ENCODE data around the gene GATAD2A. TPM values are rescaled to one million over a fixed set of nuclear protein-coding genes. Genes with fewer than 3 reads are reported as not detected.

Gene GATAD2A
- total and polyA plus RNA-seq, 2 of the 8 experiments (the other 6 are each of a cell fraction or from before 2014, with no cell fraction given) = 38.4 to 205 TPM

DNA sequence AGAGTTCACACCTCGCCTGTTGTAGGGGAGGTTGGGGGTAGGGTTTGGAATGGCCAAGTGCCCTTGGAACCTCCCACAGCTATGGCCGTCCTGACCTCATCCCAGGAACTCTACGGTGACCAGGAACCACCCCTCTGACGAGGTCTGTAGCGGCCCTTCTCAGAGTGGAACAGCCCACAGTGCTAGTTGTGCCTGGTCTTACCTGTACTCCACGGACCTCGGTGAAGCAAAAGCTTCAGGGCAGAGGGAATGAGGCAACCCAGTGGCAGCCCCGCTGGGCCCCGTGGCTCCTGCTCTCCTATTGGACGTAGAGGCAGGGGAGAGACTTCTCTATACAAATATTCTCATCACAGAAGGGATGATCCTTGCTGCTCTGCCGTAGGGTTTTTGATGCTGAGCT is 102.7 kb downstream of the GATAD2A start:
- H3K4ac ChIP-seq (replicated peaks; ENCODE audit: insufficient read length, low read depth, low read length) = no peak overlapping the region
- peak overlapping the region; percentile 10; the same call in 1 of the 2 replicates for H3K27ac ChIP-seq (ENCODE audit: low read depth, low read length)
- no peaks in the 10 kb centered on the region for H3K27me3 ChIP-seq (replicated peaks in 1 of 4; ENCODE audit: control insufficient read depth in 3 of 4, extremely low read depth in 1 of 4, insufficient read depth in 3 of 4, low read length in 3 of 4)
- 89% methylated on average over 11 of the region's 11 CpGs; no CpG with 5 or more reads in 1 of the 2 experiments for WGBS, 2 experiments (ENCODE audit: extremely low coverage in 1 of 2, insufficient coverage in 1 of 2, insufficient read length in 1 of 2, insufficient replicate concordance in 2 of 2, low coverage in 1 of 2, low lambda C conversion rate in 2 of 2, missing lambda C conversion rate in 1 of 2)
- no peak overlapping the region for H2BK12ac ChIP-seq (ENCODE audit: low read depth, low read length)
- no peak overlapping the region for H3K4me3 ChIP-seq (ENCODE audit: extremely low read depth in 1 of 4, insufficient read depth in 2 of 4, low read depth in 3 of 4, low read length in 4 of 4)
- no peak overlapping the region for H2AK5ac ChIP-seq (ENCODE audit: low read depth, low read length)
- H3K23me2 ChIP-seq (ENCODE audit: low read depth, low read length) = peaks cover 2% of the 10 kb centered on the region; the same call in 1 of the 2 replicates
- H3K9ac ChIP-seq (replicated peaks in 1 of 4; ENCODE audit: extremely low read depth in 1 of 4, low read depth in 3 of 4, low read length in 3 of 4) = no peak overlapping the region
- H3K14ac ChIP-seq (ENCODE audit: insufficient read length) = no peak overlapping the region
- no peak overlapping the region for H3K4me2 ChIP-seq (ENCODE audit: insufficient read depth in 1 of 2, low read depth in 2 of 2, low read length in 2 of 2)
- no peak for TF ChIP-seq EP300 (IDR thresholded peaks at IDR 0.05; ENCODE audit: borderline replicate concordance in 1 of 2, low read depth in 2 of 2, low read length in 2 of 2)
- TF ChIP-seq, protein P1, sequence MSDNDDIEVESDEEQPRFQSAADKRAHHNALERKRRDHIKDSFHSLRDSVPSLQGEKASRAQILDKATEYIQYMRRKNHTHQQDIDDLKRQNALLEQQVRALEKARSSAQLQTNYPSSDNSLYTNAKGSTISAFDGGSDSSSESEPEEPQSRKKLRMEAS (IDR thresholded peaks at IDR 0.05) = no peak
- TF ChIP-seq POLR2AphosphoS5 (IDR thresholded peaks at IDR 0.05; ENCODE audit: low read depth, low read length) = peak; percentile 43; the same call in 1 of the 2 replicates
- TF ChIP-seq RXRA (IDR thresholded peaks at IDR 0.05; ENCODE audit: insufficient read depth, low read depth, low read length) = no peak
- TF ChIP-seq KDM4A (IDR thresholded peaks at IDR 0.05; ENCODE audit: low read depth, low read length, severe bottlenecking) = no peak
- peak in 1 of 2 experiments; percentile 50; a peak in 1 of 3 replicates for TF ChIP-seq POLR2A (IDR thresholded peaks at IDR 0.05; ENCODE audit: control extremely low read depth in 1 of 2, low read depth in 2 of 2, low read length in 2 of 2)
- no peak for TF ChIP-seq RFX5 (IDR thresholded peaks at IDR 0.05; ENCODE audit: borderline replicate concordance, low read depth, low read length)
- TF ChIP-seq SRF (IDR thresholded peaks at IDR 0.05; ENCODE audit: low read depth, low read length) = no peak
- TF ChIP-seq RAD21 (IDR thresholded peaks at IDR 0.05 in 1 of 2, conservative IDR thresholded peaks at IDR 0.05 in 1 of 2; ENCODE audit: low read depth in 2 of 2, low read length in 2 of 2) = no peak
- TF ChIP-seq SIN3A (conservative IDR thresholded peaks at IDR 0.05 in 1 of 2, IDR thresholded peaks at IDR 0.05 in 1 of 2; ENCODE audit: low read depth in 1 of 2, low read length in 2 of 2) = no peak
- no peak for TF ChIP-seq TAF7 (optimal IDR thresholded peaks at IDR 0.05; ENCODE audit: borderline replicate concordance, low read depth, low read length)
- H2AFZ ChIP-seq (ENCODE audit: low read length) = no peak overlapping the region
- no peaks in the 10 kb centered on the region for H3K79me2 ChIP-seq (ENCODE audit: control insufficient read depth in 1 of 2, insufficient read depth in 2 of 2, low read length in 2 of 2)
- no peak overlapping the region for H2BK15ac ChIP-seq (ENCODE audit: low read length)
- DNase-seq (ENCODE audit: low read depth in 1 of 2, low spot score in 2 of 2) = no peak
- FAIRE-seq = no peak
- ChIA-PET CTCF (ENCODE audit: partially characterized antibody) (interaction anchor here (0.6 to 3.2 kb wide), 6 partner anchors 13 to 166 kb away, joined by 3 to 22 read pairs (median 4); no protein-coding TSS in a partner anchor), POLR2A (ENCODE audit: partially characterized antibody) (interaction anchor here (0.6 to 1.6 kb wide), 9 partner anchors 8 to 103 kb away, joined by 3 to 6 read pairs (median 3); partner anchors contain the start of genes GATAD2A and NDUFA13)
- H3K9me3 ChIP-seq (ENCODE audit: insufficient read depth in 2 of 2, low read depth in 1 of 2, low read length in 1 of 2) = no peaks in the 10 kb centered on the region
- H3K79me1 ChIP-seq (ENCODE audit: low read depth, low read length) = peaks cover 3% of the 10 kb centered on the region
- no peak overlapping the region for H2BK120ac ChIP-seq (replicated peaks; ENCODE audit: low read depth, low read length)
- no peaks in the 10 kb centered on the region for H3K4me1 ChIP-seq (replicated peaks in 1 of 4; ENCODE audit: control insufficient read depth in 3 of 4, insufficient read depth in 4 of 4, low read length in 3 of 4)
- H3K56ac ChIP-seq (replicated peaks; ENCODE audit: insufficient read length, low read depth, low read length) = no peak overlapping the region
- peaks cover 0 to 2% of the 10 kb centered on the region in 2 experiments for H4K20me1 ChIP-seq (replicated peaks in 1 of 2; ENCODE audit: control insufficient read depth in 1 of 2, insufficient read depth in 2 of 2, low read length in 2 of 2)
- H3K36me3 ChIP-seq (ENCODE audit: control insufficient read depth in 2 of 4, insufficient read depth in 4 of 4, low read length in 3 of 4) = peaks cover 7 to 35% (median 18%) of the 10 kb centered on the region in 4 experiments; a peak in 5 of 8 replicates
- H3K23ac ChIP-seq (ENCODE audit: insufficient read length) = no peak overlapping the region
- H4K91ac ChIP-seq (replicated peaks; ENCODE audit: insufficient read length, low read length) = no peak overlapping the region
- no peak overlapping the region for H3K18ac ChIP-seq (ENCODE audit: extremely low read depth, low read length)
- no peak overlapping the region for H4K5ac ChIP-seq (ENCODE audit: insufficient read length, low read depth, low read length)
- H2BK20ac ChIP-seq (ENCODE audit: low read length) = no peak overlapping the region
- H4K8ac ChIP-seq (ENCODE audit: extremely low read depth, insufficient read depth, low read length) = no peak overlapping the region
- no peak overlapping the region for H2BK5ac ChIP-seq (ENCODE audit: low read depth, low read length)

All from H1 (cell line).